Anterior cingulate cortex (tissue), 58 donors: ENCODE measurements around the gene SSU72.
"Not testable (repeated sequence)": the region's sequence is repeated elsewhere in the genome, so short reads cannot be mapped to it uniquely, and the experiment has no call there.

Source experiments
- DNase-seq, 58 donors: peaks; one replicate each; lab custom pipeline; 2025; lab: John Stamatoyannopoulos, UW

The SSU72 gene

DNA sequence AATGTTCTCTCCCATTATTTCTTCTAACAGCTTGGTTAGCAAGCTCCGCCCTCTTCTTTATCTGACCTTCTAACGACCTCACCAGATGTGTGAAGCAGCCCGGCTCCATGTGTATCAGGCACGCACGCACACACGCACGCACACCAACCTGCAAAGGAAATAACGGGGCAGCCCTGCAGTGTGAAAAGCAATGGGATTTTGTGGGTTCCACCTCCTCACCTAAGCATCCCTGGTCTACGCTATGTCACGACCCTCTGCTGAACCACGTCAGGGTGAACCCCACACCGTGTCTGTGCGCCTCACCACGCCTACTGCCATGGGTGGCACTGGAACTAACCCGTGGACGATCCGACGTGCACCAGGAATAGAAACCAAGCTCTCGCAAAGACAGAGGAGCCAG is 10.4 kb downstream of the SSU72 start:
- no peak for DNase-seq

DNA sequence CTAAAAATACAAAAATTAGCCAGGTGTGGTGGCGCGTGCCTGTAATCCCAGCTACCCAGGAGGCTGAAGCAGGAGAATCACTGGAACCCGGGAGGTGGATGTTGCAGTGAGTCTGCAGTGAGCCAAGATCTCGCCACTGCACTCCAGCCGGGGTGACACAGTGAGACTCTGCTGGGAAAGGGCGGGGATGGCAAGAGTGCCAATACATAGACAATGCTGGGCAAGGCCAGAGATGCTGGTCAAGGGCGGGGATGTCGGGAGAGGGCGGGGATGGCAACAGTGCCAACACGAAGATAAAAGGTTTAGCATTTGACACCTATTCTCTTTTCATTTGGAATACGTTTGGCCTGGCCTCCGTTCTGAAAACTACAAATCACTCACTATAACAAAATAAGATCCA is 11.0 kb downstream of the SSU72 start:
- no peak for DNase-seq

DNA sequence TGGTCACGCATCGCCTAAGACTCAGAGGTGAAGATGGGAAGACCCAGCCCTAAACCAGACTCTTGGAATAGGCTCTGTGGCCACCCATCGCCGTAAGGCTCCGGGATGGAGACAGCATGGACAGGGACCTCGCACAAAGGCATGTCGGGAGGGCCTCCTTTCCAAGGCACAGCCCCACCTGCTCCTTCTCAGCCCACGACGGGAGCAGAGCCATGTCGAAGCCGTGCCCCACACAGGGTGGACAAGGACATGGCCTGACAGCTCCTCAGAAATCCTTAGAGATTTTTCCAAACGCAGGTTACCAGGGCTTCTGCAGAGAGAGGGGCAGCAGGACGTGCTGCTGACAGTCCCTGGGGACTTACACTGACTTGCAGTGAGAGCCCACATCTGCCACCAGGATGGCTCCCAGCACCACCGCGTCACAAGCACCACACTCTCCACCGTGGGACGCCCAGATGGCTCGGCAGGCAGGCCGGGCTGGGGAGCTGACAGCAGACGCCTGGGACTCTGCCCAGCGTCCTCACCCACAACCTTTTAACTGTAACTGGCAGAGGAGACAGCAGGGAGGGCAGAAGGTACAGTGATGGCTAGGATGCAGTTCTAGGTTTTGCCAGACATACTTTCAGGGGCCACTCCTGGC is 12.0 kb downstream of the SSU72 start:
- no peak for DNase-seq

DNA sequence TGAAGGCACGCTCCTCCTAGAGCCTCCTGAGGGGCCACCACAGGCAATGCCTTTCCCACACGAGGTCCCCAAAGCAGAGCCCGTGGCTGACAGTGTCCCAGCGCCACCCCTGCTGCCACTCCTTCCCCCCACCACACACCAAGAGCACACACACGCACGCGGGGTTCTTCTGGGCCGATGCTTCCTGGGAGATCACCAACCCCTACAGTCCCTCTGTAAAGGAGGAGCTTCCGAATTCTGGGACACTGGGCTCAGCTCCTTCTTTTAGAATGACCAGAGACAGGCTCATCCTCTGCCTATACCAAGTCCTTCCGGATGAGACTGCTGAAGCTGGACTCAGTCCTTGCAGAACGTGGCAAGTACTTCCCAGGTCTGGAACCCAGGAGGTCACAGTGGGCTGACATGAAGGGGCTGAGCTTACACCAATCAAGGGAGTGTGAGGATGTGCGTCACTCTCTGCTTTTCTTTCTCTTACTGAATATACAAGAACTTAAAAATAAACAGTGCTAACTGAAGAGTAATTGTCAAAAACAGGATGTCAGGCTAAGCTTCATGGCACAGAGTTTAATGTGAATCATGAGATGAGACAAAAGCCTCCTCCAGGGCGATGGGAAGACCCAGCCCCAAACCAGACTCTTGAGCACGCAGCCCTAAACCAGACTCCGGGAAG is 12.7 kb downstream of the SSU72 start:
- no peak for DNase-seq

DNA sequence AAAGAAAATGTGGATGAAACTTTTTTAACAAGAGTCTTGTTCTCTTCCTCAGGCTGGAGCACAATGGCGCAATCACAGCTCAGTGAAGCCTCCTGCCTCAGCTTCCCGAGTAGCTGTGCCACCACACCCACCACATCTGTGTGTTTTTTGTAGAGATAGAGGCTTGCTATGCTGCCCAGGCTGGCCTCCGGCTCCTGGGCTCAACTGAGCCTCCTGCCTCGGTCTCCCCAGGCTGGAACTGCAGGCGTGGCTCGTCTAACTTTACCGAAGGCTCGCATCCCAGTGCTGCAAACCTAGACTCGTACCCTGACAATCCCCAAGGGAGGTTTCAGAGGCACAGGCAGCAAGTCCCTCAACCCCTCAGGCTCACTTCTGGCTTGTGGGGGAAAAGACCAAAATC is 14.5 kb downstream of the SSU72 start:
- DNase-seq, result no peak

DNA sequence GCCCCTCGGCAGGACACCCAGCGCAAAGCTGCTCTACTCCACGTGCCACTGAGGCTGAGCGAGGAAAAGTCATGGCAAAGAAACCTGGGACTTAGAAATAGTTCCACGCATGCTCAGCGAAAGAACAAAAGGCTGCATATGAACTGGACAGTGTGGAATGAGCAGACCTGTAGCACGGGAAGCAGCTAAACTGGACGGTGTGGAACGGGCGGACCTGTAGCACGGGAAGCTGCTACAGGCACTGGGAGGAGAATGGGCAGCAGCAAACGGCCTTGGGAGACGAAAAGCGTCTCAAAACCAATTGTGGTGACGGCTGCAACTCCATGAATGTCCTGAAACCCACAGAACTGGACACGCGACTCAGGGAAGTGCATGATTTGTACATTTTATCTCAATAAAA is 15.6 kb downstream of the SSU72 start:
- DNase-seq, result no peak

DNA sequence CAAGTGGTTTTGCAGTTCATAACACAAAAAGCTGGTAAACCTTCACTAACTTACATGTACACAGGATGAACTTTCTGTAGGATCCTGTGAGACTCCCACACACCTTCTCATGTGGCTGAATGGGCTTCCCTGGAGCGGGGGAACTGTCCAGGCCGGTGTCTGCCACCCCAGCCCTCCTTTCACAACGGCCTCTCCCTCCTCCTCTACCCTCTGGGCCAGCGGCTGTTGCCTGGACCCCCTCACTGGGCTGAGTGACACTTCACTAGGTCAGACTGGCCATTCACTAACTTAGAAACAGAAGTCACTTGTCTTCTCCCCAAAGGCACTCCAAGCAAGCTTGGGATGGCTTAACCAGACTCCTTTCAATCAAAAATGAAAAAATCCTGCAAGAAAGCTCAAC is 16.1 kb downstream of the SSU72 start:
- no peak for DNase-seq

DNA sequence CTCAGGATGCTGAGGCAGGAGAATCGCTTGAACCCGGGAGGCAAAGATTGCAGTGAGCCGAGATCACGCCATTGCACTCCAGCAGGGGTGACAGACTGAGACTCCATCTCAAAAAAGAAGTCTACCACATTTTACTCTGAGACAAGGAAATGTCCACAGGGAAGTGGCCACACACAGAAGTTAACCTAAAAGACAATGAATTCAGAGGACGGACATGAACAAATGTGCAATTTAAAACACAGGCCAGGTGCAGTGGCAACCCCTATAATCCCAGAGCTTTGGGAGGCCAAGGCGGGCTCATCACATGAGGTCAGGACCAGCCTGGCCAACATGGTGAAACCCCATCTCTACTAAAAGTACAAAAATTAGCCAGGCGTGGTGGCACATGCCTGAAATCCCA is 17.0 kb downstream of the SSU72 start:
- DNase-seq, result not testable (repeated sequence)

DNA sequence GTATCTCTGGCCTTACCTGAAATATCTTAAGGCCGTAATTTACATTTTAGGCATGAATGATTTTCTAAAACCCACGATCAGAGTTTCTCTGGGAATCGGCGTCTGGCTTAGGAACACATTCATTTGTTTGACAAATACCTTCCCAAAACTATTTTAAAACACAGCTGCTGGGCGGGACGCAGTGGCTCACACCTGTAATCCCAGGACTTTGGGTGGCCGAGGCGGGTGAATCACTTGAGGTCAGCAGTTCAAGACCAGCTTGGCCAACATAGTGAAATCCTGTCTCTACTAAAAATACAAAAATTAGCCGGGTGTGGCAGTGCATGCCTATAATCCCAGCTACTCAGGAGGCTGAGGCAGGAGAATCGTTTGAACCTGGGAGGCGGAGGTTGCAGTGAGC is 17.7 kb downstream of the SSU72 start:
- DNase-seq, result not testable (repeated sequence)

DNA sequence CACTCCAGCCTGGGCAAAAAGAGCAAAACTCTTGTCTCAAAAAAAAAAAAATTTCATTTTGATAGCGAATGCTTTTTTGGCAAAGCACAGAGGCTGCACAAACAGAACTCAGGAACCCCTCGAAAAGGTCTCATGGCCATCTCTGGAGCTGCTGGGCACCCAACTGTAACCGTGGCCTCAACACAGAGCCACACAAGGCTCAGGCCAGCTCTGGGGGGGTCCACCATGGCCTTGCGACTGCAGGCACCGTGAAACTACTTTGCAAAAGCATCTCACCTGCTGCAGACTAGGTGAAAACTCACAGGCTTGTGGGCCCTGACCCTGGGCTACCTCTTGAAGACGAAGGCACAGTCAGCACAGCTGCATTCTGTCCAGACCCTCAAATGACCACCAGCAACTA is 18.2 kb downstream of the SSU72 start:
- no peak for DNase-seq

DNA sequence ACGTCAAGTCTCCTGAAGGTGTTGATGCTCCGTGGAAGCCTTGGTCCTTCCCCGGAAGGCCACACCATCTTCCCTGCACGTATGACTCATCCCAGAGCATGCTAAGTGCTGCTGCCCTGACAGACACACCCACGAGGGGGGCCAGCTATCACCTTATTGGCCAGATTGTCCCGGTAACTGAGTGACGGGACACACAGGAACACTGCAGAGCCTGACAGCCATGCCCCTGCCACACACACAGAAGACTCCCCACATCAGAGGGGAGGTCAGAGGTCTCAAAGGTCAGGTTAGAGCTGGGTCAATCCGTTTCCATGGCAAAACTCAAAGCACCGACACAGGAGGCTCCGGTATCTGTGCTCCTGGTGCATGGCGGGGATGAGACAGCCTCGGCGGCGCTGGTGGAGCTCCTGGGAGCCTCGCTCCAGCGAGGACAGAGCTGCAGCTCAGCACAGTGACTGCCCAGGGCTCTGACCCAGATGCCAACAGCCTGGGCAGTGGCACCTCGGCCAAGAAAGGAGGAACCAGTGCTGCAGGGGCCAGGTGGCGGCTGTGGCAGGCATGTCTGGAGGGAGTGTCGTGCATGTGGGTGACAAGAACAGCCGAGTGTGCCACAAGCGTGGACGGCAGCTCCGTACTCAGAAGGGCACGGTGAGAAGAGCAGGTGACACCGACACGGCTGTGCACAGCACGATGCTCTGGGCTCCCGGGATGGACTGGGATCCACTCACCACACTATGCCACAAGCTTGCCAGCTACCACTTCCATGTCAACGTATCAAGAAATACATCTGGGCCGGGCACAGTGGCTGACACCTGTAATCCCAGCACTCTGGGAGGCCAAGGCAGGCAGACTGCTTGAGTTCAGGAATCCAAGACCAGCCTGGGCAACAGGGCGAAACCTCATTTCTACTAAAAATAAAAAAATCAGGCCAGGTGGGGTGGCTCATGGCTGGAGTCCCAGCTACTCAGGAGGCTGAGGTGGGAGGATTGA is 19.4 kb downstream of the SSU72 start:
- peak in 8 of 58 donors; percentile 13 to 64 (median 38) for DNase-seq

DNA sequence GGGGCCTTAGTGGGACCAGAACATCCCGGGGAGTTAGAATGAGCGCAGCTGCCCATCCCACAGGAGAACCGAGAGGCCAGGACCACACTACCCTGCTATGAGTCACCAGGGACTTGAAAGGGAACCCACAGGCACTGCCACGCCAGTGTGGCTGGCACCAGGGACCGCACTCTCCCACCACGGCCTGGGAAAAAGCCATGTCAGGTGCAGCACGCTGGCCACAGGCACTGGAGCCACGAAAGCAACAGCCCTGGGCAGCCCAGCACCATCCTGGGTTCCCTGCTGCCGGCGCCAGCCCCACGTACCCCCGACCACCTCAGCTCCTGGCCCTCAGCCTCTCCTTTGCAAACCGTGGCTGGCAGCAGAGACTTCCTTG is 20.1 kb downstream of the SSU72 start:
- no peak for DNase-seq

DNA sequence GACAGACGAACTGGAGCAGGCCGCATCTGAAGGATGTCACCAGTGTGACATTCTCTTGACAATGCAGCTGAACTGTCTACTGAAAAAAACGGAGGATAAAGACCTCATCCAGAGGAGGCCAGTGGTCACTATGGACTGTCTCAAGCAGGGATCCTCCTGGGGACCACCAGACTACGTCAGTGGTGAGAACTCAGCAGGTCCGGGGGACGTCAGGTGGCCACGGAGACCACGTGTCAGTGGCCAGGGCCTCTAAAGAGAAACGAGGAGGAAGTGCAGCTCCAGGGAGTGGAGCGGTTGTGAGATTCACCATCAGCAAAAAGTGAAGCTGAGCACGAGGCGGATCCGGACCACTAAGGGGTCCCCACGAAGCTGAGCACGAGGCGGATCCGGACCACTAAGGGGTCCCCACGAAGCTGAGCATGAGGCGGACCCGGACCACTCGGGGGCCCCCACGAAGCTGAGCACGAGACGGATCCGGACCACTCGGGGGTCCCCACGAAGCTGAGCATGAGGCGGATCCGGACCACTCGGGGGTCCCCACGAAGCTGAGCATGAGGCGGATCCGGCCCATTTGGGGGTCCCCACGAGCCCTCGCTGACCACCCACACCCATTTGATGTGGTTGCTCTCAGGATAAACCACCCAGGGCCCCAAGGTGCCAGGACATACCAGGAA is 20.7 kb downstream of the SSU72 start:
- DNase-seq, result no peak

DNA sequence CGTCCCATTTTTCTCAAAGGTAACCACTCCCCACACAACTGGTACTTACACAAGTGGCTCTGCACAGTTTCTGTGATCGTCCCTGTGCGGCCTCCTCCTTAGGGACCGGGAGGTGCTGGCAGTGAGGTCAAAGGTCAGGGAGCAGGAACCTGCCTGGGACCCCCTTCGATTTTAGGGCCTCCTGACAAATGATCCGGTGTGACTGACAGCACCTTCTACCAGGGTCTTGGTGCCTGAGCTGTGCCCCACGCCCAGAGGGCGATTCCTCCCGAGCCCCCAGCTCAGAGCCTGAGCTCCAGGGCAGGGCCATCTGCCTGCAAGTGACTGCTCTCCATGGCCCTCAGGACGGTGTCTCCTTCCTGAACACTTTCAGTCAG is 22.4 kb downstream of the SSU72 start:
- DNase-seq, result no peak

DNA sequence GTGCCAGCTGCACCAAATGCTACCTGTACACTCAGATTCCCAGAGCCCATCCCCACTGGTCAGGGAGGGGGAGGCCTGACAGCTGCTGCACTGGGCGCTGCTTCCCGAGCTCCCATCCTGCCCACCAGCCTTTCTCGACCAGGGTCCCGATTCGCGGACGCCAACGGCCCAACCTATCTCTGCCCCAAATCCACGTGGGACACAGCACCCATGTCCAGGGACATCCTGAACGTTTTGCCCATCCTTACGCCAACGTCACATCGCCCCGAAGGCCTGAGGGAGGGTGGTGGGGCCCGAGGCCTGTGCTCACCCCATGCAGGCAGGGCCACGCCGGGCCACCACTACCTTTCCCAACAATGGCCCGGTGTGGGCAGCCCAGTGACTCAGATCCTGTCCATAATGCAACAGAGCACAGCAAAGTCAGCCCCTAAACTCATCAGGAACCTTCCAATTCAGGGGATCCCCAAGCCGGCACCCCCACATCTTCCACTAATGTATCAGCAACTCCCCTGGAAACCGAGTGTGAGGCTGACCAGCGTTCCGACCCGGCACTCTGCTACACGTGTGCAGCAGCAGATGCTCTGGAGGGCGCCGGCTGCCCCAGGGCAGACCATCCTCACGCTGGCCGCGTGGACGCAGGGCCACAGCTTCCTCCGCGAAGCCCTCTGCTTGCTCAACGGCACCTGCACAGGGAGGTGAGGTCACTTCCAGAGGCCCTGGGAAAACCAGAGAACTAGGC is 23.0 kb downstream of the SSU72 start:
- no peak for DNase-seq

DNA sequence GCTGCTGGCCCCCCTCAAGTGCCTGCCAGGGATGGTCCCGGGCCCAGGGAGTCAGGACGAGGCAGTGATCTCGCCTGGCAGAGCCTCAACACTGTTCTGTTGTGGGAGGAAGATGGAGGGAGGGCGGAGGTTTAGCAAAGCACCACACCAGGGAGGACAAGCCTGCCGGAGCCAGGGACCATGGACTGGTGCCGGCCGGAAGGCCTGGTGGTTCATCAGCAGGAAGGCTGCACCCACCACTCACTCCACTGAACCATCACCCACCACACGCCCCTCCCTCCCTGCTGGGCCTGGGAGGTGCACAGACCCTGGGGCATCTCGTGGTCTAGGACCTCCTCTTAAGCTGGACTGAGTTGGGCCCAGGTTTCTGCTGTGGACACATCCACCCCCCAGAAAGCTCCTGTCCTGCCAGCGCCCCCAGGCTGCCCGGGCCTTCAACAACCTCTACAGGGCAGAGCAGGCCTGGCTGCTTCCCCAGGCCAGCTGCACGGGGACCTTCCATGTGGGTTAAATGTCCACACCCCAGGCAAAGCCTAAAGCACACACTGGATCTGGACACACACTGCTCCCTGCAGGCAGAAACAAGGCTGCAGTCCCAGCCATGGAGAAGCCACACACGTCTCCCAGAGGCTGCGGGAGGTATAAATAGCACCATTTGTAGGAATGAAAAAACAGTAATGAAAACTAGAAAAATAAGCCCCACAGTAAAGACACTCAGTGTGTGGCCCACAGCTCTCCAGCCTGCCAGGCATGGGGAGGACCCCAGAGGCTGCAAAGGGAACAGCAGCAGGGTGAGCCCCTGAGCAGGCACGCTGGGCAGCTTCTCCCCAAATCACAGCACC is 23.9 kb downstream of the SSU72 start:
- DNase-seq, result peak in 26 of 58 donors; percentile 12 to 73 (median 38)

DNA sequence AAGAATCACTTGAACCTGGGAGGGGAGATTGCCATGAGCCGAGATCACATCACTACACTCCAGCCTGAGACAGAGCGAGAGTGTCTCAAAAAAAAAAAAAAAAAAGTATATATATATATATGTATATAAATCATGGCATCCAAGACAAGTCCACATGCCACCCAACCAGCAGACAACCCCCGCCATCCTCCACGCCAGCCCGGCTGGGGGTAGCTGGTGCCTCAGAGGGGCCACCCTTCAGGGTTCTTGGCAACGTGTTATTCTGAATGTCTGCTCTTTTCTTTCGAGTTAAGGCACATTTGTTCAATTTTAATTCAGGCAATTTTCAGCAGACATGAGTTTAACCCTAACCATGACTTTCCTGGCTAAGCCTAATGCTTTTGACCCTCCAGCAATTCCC is 24.6 kb downstream of the SSU72 start:
- DNase-seq, result no peak

DNA sequence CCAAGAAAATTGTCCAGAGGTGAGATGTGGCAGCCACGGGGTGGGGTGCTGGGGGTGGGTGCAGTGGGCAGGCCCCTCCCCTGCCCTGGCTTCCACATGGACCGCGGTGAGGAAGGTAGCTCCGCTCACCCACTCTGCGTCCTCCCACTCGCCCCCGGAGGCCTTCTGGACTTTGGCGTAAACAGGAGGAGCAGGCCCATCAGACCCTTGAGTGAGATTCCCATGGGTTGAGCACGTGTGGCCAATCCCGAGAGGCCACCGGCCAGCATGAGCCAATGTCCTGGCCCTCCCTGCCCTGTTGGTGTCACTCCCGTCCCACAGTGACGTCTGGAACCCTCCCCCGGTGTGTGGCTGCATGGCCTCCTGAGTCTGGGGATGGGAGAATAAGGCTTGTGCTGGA is 26.1 kb downstream of the SSU72 start:
- no peak for DNase-seq

DNA sequence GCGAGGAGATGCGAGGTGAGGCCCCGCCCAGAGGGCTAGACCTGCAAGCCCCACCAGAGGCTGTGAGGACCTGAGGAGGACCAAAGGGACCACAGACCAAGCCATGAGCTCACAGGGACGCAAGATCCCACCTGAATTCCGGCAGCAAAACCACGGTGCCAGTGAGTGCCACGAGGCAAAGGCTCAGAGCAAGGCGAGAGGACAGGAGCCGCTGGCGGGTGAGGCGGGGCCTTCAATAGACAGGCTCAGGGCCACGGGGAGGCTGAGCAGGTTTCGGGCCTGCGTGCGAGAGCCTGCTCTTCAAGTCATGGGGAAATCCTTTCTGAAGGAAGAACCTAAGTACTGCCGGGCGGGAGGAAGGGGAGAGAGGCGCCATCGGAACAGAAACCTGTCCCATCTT is 27.2 kb downstream of the SSU72 start:
- no peak for DNase-seq
